HEK293T (cell line): Measurements from ENCODE around the gene LVRN.

Experiments used
- L3MBTL2 ChIP-seq: fragments of 450-650 bp; conservative IDR thresholded peaks from 2 replicates; pipeline ENCODE4 v1.6.1; 2016; ENCODE audit warnings: mild to moderate bottlenecking
- SUZ12 ChIP-seq: fragments of 450-650 bp; IDR thresholded peaks from 2 replicates; pipeline ENCODE4 v1.6.1; 2016; ENCODE audit warnings: mild to moderate bottlenecking

GRCh38 chr5:116011046-116011445 is 48.8 kb downstream of the LVRN start:
- TF ChIP-seq SUZ12: no peak
- no peak for TF ChIP-seq L3MBTL2
